Activated CD8-positive, alpha-beta memory T cell treated with anti-CD3 and anti-CD28 coated beads for 1 hour (primary cell): ENCODE measurements around the gene WDR83.
"Not testable (repeated sequence)": the region's sequence is repeated elsewhere in the genome, so short reads cannot be mapped to it uniquely, and the experiment has no call there.

ENCODE experiments used
- DNase-seq, 2 donors: peaks; one replicate each; pipeline ENCODE4 v3.0.0-alpha.2; 2020; ENCODE audit warnings: low read depth in 1 of 2; ENCODE audit errors: extremely low read depth in 1 of 2

Gene WDR83

GRCh38 chr19:12681074-12681987, 14.7 kb downstream of the WDR83 start, which contains the start of gene DHPS:
Gene DHPS, minus strand, starts transcription at chr19:12681880. Its CDS starts 114 bp downstream, at chr19:12681766.
- peak; percentile 72 to 86 for DNase-seq

DNA sequence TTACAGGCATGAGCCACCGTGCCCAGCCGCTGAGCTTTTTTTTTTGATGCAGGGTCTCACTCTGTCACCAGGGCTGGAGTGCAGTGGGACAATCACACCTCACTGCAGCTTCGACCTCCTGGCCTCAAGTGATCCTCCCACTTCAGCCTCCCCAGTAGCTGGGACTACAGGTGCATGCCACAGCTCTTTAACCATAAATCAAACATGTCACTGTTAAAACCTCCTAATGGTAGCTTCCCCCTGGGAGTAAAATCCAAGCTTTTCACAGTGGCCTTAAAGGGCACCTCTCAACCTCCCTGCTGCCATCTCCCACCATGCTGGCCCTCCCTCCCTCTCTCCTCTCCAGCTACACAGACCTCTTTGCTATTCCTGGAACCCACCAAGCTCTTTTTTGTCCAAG, 19.2 kb downstream of the WDR83 start:
- DNase-seq: no peak

- no peak for DNase-seq
Measured at GRCh38 chr19:12687496-12688196, 21.0 kb downstream of the WDR83 start, which contains the start of gene GNG14. Gene GNG14, plus strand, starts transcription at chr19:12687998. Its CDS starts 51 bp downstream, at chr19:12688049.

GRCh38 chr19:12689012-12689411, 22.4 kb downstream of the WDR83 start:
- no peak for DNase-seq

DNA sequence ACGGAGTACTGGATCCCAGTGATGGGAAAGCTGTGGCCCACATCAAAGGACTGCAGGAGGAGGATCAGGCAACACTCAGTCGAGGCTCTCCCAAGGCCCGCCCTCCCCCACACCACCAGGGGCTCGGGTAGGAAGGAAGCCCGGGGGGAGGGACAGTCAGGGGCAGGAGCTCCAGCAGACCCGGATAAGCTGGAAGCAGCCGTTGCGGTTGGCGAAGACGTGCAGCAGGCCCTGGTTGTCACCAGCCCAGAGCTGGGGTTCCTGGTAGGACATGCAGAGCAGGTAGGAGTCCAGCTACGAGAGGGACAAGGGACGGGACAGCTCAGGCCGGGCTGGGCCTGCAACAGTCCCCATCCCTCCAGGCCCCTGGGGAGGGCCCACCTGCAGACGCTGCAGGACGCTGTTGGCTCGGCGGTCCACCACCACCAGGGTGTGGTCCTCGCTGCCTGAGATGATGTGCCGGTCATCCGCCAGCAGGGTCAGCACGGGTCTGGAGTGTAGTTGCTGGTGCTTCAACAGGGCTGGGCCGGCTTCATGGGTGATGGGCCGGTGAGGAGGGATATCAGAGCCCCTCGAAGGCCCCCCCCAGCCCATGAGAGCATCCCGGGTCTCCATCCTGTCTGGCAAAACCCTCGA, 23.1 kb downstream of the WDR83 start:
- DNase-seq: no peak

GRCh38 chr19:12692960-12693359, 26.4 kb downstream of the WDR83 start:
- no peak for DNase-seq

- no peak for DNase-seq
Measured at GRCh38 chr19:12694641-12695040, 28.0 kb downstream of the WDR83 start.

- DNase-seq: no peak
Measured at GRCh38 chr19:12695096-12695495, 28.5 kb downstream of the WDR83 start.

DNA sequence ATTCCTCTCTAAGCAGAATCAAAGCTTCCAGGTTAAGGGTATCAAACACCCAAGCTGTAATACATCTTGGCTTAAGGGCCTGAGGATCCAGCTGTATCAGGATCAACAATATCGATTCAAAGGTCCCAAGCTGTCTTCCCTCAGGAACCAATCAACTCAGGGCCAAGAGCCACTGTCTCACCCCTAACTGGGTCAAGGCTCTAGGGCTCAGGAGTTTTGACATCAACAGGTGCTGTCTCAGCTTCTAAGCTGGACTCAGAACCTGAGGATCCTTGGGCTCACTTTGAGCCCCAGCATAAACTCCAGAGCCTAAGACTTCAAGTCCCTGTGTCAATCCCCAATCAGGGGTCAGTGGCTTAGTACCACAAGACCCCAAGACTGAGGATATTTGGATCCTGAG, 28.9 kb downstream of the WDR83 start:
- no peak for DNase-seq

DNA sequence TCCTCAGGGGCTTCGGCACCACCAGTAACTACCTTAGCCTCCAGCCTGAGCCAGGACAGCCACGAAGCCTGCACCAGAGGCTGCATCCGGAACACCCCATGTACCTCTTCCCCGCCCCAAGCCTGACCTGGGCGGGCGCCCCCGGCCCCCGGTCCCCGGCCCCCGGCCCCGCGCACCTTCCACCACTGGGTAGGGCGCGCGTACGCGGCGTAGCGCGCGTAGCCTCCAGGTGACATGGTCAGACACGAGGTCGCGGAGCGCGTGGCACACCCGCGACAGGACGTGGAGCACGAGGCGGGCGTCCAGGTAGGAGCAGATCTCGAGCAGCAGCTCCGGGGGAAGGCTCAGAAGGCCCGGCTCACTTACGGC, 29.4 kb downstream of the WDR83 start:
- DNase-seq: no peak

DNA sequence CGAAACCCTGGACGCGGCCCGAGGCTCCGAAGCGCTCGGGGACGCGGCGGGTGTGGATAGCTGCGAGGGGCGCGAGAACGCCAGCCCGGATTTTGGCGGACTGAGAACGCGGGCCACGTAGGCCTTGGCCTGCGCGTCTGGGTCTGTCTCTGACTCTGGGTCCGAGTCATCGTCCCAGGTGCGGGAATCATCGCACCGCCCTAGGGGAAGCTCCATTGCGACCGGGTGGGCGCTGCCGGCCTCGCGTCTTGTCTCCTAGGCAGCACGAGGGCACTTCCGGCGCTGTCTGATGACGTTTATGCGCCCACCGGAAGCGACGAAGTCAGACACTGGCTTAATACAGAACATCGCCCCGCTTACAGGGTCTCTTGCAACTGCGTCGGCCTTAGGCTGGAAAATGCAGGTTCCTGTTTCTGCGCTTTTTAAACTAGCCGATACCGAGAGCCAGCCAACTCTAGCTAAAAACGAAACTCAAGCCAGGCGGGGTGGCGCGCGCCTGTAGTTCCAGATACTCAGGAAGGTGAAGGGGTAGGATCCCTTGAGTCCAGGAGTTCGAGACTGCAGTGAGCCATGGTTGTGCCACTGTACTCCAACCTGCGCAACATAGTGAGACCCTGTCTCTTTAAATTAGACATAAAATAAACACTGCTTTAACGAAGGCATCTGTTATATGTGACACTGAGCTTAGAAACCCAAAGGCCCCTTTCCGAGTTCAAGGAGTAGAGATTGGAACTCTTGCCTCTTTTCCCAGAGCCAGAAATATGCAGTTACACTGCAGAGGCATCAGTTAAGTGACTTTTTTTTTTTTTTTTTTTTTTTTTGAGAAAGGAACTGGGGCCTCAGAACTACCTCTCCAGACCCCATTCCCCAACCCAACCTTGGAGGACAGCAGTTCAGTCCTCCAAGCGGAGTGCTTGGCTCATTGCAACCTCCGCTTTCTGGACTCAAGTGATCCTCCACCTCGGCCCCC, 30.0 kb downstream of the WDR83 start, which contains the start of gene FBXW9:
FBXW9 (minus strand) TSS at position 266 of the 970 bp plus-strand sequence; CDS start at position 216, 50 bp downstream.
- peak; percentile 94 to 96 for DNase-seq

- not testable (repeated sequence) for DNase-seq
Measured at GRCh38 chr19:12697425-12697824, 30.8 kb downstream of the WDR83 start.

- no peak for DNase-seq
Measured at GRCh38 chr19:12698138-12698537, 31.5 kb downstream of the WDR83 start.

GRCh38 chr19:12701596-12702282, 35.1 kb downstream of the WDR83 start:
- DNase-seq: no peak

DNA sequence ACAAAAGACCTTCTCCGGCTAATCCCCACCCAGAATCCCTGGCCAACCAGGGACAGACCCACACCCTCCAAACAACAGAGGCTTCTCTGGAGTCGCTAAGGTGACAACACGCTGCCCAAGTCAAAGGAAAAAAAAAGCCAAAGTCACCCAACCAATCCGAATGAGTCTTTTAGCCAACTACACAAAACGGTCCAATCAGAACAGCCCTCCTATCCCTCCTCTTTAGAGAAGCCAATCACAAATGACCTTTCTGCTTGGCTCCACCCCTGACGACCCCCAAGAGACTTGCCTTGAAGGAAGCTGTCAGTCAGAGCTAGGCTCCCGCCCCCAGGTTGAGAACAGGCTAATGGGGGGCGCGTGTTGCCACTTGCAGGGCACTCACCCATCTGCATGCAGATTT, 36.4 kb downstream of the WDR83 start:
- no peak for DNase-seq

DNA sequence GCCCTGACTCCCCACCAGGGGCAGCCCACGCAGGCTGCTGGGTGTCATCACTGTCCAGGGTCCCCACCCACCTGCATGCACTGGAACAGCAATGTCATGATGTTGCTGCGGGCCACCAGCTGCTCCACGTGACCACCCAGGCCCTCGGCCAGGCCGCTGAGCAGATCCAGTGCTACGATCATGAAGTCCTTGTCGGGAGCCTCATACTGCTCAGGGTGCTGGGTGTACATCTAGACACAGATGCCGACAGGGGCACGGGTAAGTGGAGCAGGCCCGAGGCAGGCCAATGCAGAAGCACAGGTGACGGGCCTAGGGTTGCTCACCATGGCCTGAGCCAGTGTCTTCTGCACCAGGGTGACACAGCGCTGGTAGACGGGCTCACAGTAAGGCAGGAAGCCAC, 38.6 kb downstream of the WDR83 start:
- no peak for DNase-seq

GRCh38 chr19:12705654-12706331, 39.2 kb downstream of the WDR83 start:
- no peak for DNase-seq

DNA sequence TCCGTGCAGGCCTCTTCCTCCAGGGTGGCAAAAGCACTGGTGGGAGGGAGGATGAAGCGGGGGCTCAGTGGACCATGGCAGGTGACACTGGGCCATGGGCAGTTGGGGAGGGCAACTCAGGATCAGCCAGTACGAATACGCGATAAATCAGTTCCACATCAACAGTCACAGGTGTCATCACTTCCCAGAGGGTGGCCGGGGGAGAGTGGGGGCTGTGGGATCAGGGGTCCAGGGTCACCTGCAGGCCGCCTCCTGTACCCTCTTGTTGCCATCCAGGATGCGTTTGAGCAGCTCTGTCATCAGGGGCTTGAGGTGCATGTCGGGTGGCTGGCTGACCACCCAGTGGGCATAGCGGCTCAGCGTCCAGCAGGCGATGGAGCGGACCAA, 39.7 kb downstream of the WDR83 start:
- no peak for DNase-seq

GRCh38 chr19:12708641-12709040, 42.0 kb downstream of the WDR83 start:
- no peak for DNase-seq
